ENCODE results near the gene MIGA2. TPM values are rescaled to one million over a fixed set of nuclear protein-coding genes. Genes with fewer than 3 reads are reported as not detected.
A peak's percentile ranks its signal among the peaks of the same experiment; 100 is the strongest.

MIGA2 gene
- polyA plus RNA-seq, 5 donors: 11.7 to 22.0 (median 18.9) TPM

- DNase-seq: no peak
Observed at GRCh38 chr9:129036923-129037766, 719 bp downstream of the MIGA2 start.

GRCh38 chr9:129037767-129038098 is 1.3 kb downstream of the MIGA2 start:
- DNase-seq: no peak

GRCh38 chr9:129038109-129038852 is 1.9 kb downstream of the MIGA2 start:
- DNase-seq: no peak

- no peak for DNase-seq
Observed at GRCh38 chr9:129040113-129040643, 3.8 kb downstream of the MIGA2 start.

- no peak for DNase-seq
Observed at GRCh38 chr9:129042016-129042415, 5.6 kb downstream of the MIGA2 start.

GRCh38 chr9:129052592-129052991 is 16.2 kb downstream of the MIGA2 start:
- peak; percentile 18 to 23 for DNase-seq

GRCh38 chr9:129053020-129053419 is 16.6 kb downstream of the MIGA2 start:
- no peak for DNase-seq

- DNase-seq: no peak
Observed at GRCh38 chr9:129054163-129054851, 17.9 kb downstream of the MIGA2 start.

- no peak for DNase-seq
Observed at GRCh38 chr9:129058965-129059795, 22.8 kb downstream of the MIGA2 start.

GRCh38 chr9:129059796-129060785 is 23.7 kb downstream of the MIGA2 start:
- no peak for DNase-seq

GRCh38 chr9:129060991-129061390 is 24.6 kb downstream of the MIGA2 start:
- no peak for DNase-seq

- DNase-seq: no peak
Observed at GRCh38 chr9:129063061-129063460, 26.6 kb downstream of the MIGA2 start.

GRCh38 chr9:129064499-129064908 is 28.1 kb downstream of the MIGA2 start:
- DNase-seq: no peak

GRCh38 chr9:129068110-129068509 is 31.7 kb downstream of the MIGA2 start:
- DNase-seq: no peak

- DNase-seq: no peak
Observed at GRCh38 chr9:129068990-129069861, 32.8 kb downstream of the MIGA2 start.

- DNase-seq: no peak
Observed at GRCh38 chr9:129069862-129070641, 33.6 kb downstream of the MIGA2 start.

- DNase-seq: no peak
Observed at GRCh38 chr9:129070696-129071525, 34.5 kb downstream of the MIGA2 start.

Measured in right lung (tissue), 5 donors.